ENCODE results near the gene OCA2.

DNA sequence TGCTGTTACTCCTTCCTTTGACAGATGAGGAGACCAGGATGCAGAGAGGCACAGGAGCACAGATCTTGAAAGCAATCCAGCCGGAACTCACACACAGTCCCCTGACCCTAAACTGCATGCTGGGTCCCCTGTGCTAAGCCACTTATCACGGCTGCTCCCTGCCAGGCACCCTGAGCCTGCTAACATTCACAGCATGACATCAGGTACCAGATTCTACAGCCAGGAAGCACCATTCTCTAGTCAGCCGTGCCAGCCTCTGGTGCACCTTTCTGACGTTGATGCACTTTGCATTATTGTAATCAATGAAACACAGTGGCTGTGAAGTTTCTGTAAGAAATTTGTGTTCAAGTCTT is 247.3 kb downstream of the OCA2 start:
- TF ChIP-seq, protein P1, sequence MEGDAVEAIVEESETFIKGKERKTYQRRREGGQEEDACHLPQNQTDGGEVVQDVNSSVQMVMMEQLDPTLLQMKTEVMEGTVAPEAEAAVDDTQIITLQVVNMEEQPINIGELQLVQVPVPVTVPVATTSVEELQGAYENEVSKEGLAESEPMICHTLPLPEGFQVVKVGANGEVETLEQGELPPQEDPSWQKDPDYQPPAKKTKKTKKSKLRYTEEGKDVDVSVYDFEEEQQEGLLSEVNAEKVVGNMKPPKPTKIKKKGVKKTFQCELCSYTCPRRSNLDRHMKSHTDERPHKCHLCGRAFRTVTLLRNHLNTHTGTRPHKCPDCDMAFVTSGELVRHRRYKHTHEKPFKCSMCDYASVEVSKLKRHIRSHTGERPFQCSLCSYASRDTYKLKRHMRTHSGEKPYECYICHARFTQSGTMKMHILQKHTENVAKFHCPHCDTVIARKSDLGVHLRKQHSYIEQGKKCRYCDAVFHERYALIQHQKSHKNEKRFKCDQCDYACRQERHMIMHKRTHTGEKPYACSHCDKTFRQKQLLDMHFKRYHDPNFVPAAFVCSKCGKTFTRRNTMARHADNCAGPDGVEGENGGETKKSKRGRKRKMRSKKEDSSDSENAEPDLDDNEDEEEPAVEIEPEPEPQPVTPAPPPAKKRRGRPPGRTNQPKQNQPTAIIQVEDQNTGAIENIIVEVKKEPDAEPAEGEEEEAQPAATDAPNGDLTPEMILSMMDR (conservative IDR thresholded peaks at IDR 0.05; ENCODE audit: low read length): no peak
- no peak for TF ChIP-seq EZH2phosphoT487 (IDR thresholded peaks at IDR 0.05; ENCODE audit: borderline replicate concordance)

All from Loucy (cell line).